GM18861 (cell line): ENCODE results near the gene ACTN2.

Experiments
- ATAC-seq: cut with Tn5 transposase; IDR thresholded peaks from one replicate; pipeline ENCODE4 v1.9.1; 2021; ENCODE audit not compliant: unreplicated experiment

Gene ACTN2

DNA sequence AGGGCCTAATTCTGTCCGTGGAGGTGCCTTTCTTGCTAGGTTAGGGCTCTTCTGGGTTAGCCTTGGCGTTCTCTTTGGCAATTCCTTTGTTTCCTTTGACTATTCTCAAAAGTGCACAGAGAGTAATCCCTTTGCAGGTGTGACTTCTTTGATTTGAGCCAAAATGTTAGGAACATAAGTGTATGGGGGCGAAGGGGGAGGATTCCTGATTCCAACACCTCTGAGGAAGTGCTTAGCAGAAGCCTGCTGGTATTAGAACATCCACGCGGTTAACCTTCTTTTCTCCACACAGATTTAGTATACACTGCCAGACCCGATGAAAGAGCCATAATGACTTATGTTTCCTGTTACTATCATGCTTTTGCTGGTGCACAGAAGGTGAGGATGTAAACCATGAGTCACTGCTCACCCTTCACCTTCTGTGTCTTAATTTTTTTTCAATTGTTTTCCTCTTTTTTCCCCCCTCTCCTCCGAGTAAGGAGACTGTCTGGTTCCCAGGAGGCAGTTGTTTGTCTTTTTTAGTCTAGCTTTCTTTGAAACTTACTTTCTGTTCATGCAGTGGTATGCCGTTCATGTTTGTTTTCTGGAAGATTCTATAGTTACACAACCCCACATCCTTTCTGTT lies 48.0 kb downstream of the ACTN2 start:
- ATAC-seq: no peak

DNA sequence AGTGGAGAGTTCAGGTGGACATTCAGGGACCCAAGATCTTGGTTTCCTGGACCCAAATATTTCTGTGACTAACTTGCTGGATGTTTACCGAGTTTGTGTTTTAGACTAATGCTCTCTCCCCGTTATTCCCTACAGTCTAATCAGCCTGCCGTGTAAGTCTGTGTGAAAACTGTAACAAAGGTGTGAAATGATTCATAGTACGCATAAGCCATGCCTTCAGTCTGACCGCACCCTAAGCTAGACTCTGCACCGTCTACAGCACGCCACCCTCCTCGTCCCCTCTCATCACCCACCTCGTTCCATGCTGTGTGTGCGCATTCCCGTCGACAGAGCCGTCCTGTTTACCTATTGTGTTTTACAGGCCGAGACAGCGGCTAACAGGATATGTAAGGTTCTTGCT lies 50.5 kb downstream of the ACTN2 start:
- ATAC-seq: no peak

GRCh38 chr1:236741753-236742152 lies 55.5 kb downstream of the ACTN2 start:
- ATAC-seq: no peak

- no peak for ATAC-seq
Observed at GRCh38 chr1:236742421-236743160, 56.3 kb downstream of the ACTN2 start.

DNA sequence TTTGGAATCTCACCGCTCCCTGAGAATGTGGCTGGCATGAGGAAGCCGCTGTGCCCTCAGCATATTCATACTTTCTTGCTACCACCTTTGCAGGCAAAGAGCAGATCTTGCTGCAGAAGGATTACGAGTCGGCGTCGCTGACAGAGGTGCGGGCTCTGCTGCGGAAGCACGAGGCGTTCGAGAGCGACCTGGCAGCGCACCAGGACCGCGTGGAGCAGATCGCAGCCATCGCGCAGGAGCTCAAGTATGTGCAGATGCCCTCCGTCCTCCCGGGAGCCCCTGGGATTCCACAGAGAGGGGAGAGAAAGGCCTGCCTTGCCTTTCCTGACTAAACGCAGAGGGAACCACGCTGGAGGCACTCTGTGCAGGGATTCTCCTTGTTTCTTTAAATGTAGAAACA lies 58.2 kb downstream of the ACTN2 start:
- no peak for ATAC-seq

DNA sequence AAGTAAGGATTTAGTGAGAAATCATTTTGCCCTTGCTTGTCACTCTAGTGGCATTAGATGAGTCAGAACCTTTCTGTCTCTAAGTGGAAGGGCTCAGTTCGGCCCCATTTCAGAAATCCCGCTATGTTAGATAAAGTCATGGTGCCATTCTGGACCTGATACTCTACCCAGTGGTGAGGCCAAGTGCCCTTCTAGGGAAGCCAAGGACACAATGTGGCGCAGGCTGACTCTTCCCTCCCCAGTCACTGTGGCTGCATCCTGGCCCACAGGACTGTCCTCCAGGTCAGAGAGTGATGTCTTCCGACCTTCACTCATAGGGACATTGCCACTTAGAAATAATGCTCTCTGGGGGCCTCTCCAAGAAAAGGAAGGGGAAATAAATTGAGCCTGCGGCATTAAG lies 60.5 kb downstream of the ACTN2 start:
- no peak for ATAC-seq

DNA sequence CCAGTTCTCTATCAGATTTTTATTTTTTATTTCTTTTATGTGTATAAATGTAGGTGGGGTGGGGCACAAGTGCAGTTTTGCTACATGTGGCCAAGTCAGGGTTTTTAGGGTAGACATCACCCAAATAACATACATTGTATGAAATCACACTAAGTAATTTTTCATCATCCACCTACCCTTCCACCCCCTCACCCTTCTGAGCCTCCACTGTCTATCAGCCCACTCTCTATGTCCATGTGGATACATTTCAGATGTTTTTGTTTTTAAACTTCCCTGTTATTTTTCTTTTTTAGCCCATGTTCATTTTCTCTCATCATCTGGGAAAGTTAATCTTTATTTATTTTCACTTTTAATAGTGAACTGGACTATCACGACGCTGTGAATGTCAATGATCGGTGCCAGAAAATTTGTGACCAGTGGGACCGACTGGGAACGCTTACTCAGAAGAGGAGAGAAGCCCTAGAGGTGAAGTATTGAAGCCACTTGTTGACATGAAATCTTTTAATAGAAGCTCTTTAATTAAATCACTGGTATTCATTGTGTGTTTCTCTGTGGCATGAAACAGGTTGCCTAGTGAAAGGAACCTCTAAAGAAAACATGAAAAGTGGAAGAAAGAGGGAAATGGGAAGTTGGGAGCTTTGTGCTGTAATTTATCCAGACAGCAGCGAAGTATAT lies 61.1 kb downstream of the ACTN2 start:
- ATAC-seq: no peak

DNA sequence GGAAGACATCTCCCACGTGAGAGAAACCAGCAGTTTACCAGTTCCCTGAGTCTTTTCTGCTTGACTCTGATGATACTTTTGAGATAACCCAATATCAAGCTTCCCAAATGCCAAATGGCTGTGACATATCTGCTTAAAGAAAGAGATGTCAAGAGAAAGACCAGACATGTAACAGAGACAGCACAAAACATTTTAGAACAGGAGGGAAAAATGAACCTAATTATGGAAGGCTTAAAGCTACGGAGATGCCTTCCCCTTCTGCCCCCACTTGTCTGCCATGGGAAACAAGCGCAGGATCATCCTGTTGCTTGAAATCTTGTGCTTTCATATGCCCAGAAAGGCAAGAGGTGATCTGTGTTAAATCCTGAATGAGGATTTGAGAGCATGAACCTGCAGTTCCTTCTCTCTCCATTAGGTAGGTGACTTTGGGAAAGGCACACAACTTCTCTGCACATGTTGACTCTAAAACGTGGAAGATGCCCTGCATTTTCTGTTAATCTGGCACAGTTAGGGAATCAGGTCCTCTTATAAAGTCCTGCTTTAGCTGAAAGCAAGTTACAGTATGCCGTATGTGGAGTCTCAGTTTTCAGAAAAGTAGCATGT lies 62.1 kb downstream of the ACTN2 start:
- ATAC-seq: no peak

GRCh38 chr1:236750928-236751327 lies 64.6 kb downstream of the ACTN2 start:
- no peak for ATAC-seq

DNA sequence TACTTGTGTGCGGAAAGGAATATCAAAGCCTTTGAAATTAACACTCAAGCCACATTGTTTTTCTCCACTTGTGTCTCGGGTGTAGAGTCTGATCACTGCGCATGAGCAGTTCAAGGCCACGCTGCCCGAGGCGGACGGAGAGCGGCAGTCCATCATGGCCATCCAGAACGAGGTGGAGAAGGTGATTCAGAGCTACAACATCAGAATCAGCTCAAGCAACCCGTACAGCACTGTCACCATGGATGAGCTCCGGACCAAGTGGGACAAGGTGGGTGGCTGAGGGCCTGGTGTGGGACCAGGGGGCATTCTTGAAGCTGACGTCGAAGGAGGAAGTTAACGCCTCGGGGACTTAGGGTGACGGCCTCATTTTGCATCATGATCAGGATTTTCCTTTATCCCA lies 65.1 kb downstream of the ACTN2 start:
- no peak for ATAC-seq

DNA sequence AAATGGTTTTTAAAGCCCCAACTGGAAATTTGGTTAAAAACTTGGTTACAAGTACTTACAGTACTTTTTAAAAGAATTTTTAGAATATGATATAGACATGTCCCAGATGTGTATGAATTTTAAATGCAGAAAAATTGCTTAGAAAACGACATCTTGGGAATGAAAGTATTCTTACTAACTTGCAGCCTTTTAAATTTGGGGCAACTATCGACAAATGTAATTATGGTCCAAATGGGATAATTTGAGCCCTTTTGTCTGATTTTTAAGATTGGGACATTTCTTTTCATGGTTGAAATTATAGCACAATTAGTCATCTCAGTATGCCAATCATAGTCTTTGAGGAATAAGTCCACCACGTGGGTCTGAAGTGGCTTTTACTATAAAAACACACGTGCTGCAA lies 65.6 kb downstream of the ACTN2 start:
- ATAC-seq: no peak

DNA sequence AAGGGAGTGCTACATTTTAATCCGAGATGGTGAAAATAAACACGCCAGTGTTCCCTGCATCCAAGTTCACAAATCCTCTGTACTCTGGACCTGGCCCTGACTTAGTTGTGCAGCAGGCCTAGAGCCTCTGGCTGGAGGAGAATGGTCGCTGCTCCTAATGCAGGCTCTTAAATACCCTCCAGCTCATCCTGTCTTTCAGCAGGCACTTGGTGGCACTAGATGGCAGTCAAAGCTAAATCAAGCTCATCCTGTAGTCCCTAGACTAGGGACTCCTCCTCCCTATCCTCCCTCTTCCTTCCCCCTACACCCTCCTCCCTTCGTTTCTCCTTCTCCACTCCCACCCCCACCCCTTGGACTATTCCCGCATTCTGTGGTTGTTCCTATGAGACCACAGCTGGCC lies 67.2 kb downstream of the ACTN2 start:
- no peak for ATAC-seq

- ATAC-seq: no peak
Observed at GRCh38 chr1:236753964-236754363, 67.7 kb downstream of the ACTN2 start.

- ATAC-seq: no peak
Observed at GRCh38 chr1:236754525-236755210, 68.4 kb downstream of the ACTN2 start.

- no peak for ATAC-seq
Observed at GRCh38 chr1:236757640-236758039, 71.3 kb downstream of the ACTN2 start.

DNA sequence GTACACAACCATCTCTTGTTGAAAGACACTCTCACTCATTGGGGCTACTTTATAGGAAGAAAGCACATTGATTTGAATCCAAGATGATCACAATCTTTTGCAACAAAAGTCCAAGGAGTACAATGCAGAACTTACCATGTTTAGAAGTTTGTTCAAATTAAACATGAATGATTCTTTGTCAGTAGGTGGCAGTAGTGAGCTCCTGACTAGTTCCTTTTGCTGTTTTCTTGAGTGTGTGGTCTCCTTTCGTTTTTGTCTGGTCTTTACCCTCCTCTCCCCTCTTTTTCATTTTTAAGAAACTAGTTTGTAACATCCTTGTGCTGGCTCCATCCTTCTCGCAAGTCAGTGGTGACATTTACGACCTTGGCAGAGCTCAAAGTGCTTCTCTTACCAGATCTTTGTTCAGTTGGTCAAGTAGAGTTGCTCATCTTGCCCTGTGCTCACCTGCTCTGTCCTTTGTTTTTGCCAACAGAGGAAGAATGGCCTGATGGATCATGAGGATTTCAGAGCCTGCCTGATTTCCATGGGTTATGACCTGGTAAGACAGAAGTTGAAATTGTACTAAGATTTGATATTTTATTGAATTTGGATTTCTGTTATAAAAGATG lies 73.1 kb downstream of the ACTN2 start:
- ATAC-seq: no peak

DNA sequence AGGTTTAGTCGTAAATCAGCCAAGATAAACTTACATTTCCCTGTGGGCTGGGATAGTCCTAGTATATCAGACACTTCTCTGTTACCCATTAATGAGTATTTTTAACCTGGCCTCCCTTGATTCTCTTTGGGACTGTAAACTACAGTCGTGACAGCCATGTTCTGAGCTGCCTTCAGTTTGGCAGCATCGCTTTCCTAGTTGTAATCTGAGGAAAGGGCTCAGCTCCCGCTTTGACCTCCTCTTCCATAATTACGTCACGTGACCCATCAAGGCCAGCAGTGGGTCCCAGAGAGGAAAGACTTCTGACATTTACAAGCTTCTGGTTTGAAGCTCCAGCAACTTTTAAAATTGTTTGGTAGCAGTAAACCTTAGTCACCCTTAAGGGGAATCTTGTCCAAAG lies 74.2 kb downstream of the ACTN2 start:
- no peak for ATAC-seq

- ATAC-seq: no peak
Observed at GRCh38 chr1:236760986-236761385, 74.7 kb downstream of the ACTN2 start.

DNA sequence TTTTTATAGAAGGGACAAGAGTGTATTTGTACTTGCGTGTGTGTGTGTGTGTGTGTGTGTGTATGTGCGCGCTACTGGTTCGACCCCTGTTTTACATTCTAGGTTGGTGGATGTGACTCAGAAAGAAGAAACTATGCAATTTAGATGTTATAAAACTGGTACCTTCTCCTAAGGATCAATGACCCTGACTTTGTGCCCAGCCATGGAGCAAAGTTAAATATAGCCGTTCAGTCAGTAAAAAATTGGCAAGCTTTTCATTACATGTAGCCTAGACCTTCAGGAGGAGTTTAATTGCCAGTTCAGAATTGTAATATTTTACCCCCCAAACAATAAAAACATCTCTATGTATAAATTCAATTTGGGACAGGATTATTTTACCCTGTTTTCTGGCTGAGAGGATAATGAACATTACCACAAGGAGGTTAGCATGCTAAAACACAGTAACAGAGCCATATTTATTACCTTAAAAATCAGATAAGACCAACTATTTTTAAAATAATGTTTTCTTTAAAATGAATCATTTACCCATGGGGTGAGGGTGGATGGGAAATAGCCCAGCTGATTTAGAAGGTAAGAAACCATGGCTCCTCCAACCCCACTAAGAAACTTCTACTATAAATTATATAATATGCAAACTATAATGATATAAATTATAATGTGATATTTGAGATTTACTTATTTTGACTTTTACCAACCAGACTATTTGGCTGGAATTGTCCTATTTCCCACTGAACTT lies 75.3 kb downstream of the ACTN2 start:
- ATAC-seq: no peak

- no peak for ATAC-seq
Observed at GRCh38 chr1:236762410-236762809, 76.1 kb downstream of the ACTN2 start.
